ENCODE measurements around the gene LY6G5B.

LY6G5B gene

DNA sequence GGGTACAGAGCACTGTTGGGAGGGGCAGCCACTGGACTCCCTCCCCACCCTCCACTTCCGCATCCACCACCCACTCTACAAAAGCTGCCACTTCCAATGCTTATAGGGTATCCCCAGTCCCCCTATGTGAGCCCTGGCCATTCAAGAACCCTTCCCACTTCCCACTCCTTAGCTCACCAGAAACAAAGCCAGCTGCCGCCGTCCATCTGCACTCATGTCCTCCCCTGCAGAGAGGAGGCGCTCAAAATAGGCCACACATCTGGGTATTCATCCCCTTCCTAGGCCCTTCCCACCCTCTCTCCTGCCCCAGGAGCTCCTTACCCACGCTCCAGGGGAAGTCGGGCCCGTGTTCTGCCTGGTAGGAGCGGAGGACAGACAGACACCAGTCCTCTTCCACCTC lies 17.5 kb downstream of the LY6G5B start:
- H3K9ac ChIP-seq (ENCODE audit: low read depth, low read length, poor library complexity), result no peak overlapping the region
- no CpG with 5 or more reads among the region's 8 CpGs for WGBS, 2 donors (ENCODE audit: extremely low coverage in 2 of 2, insufficient read length in 2 of 2, insufficient replicate concordance in 1 of 2)
- no peak overlapping the region for H2BK120ac ChIP-seq (ENCODE audit: low read depth, low read length)
- no peak overlapping the region for H3K4me2 ChIP-seq (ENCODE audit: insufficient read depth, low read length, poor library complexity, severe bottlenecking)
- no peak overlapping the region for H3K14ac ChIP-seq (ENCODE audit: low read length)
- no peak overlapping the region for H3K27ac ChIP-seq (replicated peaks; ENCODE audit: low read length)
- H2BK12ac ChIP-seq (ENCODE audit: low read length), result no peak overlapping the region
- no peak overlapping the region for H2BK5ac ChIP-seq (ENCODE audit: low read length)
- H4K91ac ChIP-seq (ENCODE audit: low read depth, low read length, poor library complexity), result no peak overlapping the region
- H2BK15ac ChIP-seq (ENCODE audit: low read length), result no peak overlapping the region
- no peak overlapping the region for H3K4me3 ChIP-seq (ENCODE audit: low read length in 2 of 2)
- H2AFZ ChIP-seq (ENCODE audit: low read length), result no peak overlapping the region
- H3K36me3 ChIP-seq (replicated peaks in 1 of 2; ENCODE audit: control insufficient read depth in 2 of 2, insufficient read depth in 2 of 2, low read length in 2 of 2), result peaks cover 38 to 89% of the 10 kb centered on the region in 2 donors
- no peak overlapping the region for H2AK5ac ChIP-seq (ENCODE audit: low read depth, low read length)
- no peak overlapping the region for H4K8ac ChIP-seq (ENCODE audit: low read depth, low read length)
- H3K23ac ChIP-seq (ENCODE audit: low read depth, low read length, poor library complexity), result no peak overlapping the region
- H3K79me1 ChIP-seq (ENCODE audit: low read depth, low read length), result no peaks in the 10 kb centered on the region
- H3K4me1 ChIP-seq (ENCODE audit: control insufficient read depth in 2 of 2, insufficient read depth in 1 of 2, low read depth in 1 of 2, low read length in 2 of 2), result peaks cover 3 to 6% of the 10 kb centered on the region in 2 donors
- H3K4ac ChIP-seq (ENCODE audit: low read length), result no peak overlapping the region
- no peaks in the 10 kb centered on the region for H3K9me3 ChIP-seq (replicated peaks in 1 of 2; ENCODE audit: control insufficient read depth in 2 of 2, insufficient read depth in 1 of 2, low read depth in 1 of 2, low read length in 2 of 2)
- no peak overlapping the region for H3K18ac ChIP-seq (ENCODE audit: low read length)
- no peak for DNase-seq (ENCODE audit: low spot score)
- H3K27me3 ChIP-seq (ENCODE audit: control insufficient read depth in 3 of 3, insufficient read depth in 3 of 3, low read depth in 1 of 3, low read length in 3 of 3), result no peaks in the 10 kb centered on the region

DNA sequence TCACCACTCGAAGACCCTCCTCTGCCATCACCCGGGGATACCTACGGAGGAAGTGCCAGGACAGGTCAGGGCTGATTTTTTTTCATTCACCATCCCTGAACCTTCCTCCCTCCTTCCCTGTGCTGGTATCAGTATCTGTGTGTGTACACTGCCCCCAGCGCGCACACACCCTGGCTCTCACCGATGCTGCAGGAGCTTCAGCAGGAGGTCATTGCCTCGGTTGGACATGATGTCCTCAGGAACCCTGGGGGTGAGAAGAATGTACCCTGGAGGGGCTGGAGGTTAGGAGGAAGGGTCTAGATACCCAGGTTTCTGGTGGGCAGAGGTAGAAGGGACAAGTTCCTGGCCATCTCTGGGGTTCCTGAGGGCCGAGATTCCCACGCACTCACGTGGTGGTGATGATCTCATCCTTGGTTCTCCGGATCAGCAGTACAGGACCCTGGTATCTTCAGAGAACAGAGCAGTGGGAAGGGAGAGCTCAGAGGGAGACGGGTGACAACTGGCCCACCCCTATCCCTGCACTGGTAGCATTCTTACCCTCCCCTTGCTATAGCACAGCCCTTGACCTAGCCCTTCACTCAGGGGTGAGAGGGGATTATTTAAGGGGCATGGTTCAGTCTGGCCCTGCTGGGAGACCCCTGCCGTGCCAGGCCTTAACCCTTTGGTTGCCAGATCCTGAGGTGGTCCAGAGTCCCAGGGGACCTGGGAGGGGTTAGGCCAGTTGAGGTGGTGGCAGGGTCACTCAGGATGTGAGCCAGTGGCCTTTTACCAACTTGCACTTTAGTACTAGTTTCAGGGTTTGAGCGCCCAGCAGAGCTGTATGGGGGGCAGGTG lies 18.3 kb downstream of the LY6G5B start:
- Histone ChIP-seq H2AFZ (ENCODE audit: low read length) (no peak overlapping the region), H3K4me3 (ENCODE audit: low read length in 2 of 2) (no peak overlapping the region), H3K79me1 (ENCODE audit: low read depth, low read length) (no peaks in the 10 kb centered on the region), H2BK120ac (ENCODE audit: low read depth, low read length) (no peak overlapping the region), H2AK5ac (ENCODE audit: low read depth, low read length) (no peak overlapping the region), H3K4ac (ENCODE audit: low read length) (no peak overlapping the region), H2BK5ac (ENCODE audit: low read length) (no peak overlapping the region), H3K14ac (ENCODE audit: low read length) (no peak overlapping the region), H2BK12ac (ENCODE audit: low read length) (no peak overlapping the region), H4K8ac (ENCODE audit: low read depth, low read length) (no peak overlapping the region), H3K36me3 (replicated peaks in 1 of 2; ENCODE audit: control insufficient read depth in 2 of 2, insufficient read depth in 2 of 2, low read length in 2 of 2) (peaks cover 43 to 93% of the 10 kb centered on the region in 2 donors), H3K9me3 (replicated peaks in 1 of 2; ENCODE audit: control insufficient read depth in 2 of 2, insufficient read depth in 1 of 2, low read depth in 1 of 2, low read length in 2 of 2) (no peaks in the 10 kb centered on the region), H3K4me1 (ENCODE audit: control insufficient read depth in 2 of 2, insufficient read depth in 1 of 2, low read depth in 1 of 2, low read length in 2 of 2) (peaks cover 1 to 6% of the 10 kb centered on the region in 2 donors), H2BK15ac (ENCODE audit: low read length) (no peak overlapping the region), H3K9ac (ENCODE audit: low read depth, low read length, poor library complexity) (peak overlapping the region; percentile 15), H3K27ac (replicated peaks; ENCODE audit: low read length) (no peak overlapping the region), H4K91ac (ENCODE audit: low read depth, low read length, poor library complexity) (no peak overlapping the region), H3K4me2 (ENCODE audit: insufficient read depth, low read length, poor library complexity, severe bottlenecking) (no peak overlapping the region), H3K18ac (ENCODE audit: low read length) (no peak overlapping the region), H3K23ac (ENCODE audit: low read depth, low read length, poor library complexity) (no peak overlapping the region), H3K27me3 (ENCODE audit: control insufficient read depth in 3 of 3, insufficient read depth in 3 of 3, low read depth in 1 of 3, low read length in 3 of 3) (no peaks in the 10 kb centered on the region)
- no peak for DNase-seq (ENCODE audit: low spot score)
- no CpG with 5 or more reads among the region's 14 CpGs for WGBS, 2 donors (ENCODE audit: extremely low coverage in 2 of 2, insufficient read length in 2 of 2, insufficient replicate concordance in 1 of 2)

DNA sequence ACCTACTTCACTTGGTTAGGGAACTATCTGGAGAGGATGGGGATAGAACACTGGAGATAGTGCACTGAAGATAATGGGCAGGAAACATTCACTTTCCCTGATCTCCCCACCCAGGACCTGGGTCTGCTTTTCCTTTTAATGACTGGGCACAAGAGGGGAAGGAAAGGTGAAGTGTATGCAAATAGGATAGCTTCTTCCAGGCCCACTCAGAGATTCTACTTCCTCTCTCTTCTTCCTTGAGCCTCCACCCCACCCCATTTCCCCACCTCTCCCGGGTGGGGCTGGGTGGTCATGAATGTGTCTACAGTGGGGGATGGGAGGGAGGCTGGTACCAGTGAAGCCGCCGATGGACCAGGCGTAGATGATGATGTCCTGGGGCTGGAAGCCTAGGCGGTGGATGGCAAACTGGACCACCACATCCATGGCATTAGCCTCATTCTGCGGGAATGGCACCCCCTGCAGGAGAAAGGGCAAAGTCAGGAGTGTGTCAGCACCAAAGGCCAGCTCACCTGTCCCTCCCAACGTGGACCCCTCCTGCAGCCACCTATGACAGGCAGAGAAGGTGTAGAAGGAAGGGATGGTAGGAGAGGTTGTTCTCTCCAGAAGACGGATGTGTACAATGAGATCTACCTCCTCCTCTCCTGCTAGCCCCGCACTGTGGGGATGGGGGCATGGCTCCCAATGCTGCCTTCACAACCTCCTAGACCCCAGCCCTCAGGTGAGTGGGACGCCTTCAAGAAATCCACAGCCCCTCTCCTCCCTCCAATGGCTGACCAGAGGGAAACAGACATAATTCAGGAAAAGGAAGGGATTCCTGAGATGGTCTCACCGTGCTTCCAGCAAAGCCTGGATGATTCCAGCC lies 19.7 kb downstream of the LY6G5B start:
- no peak overlapping the region for H2BK12ac ChIP-seq (ENCODE audit: low read length)
- DNase-seq (ENCODE audit: low spot score), result no peak
- H3K27ac ChIP-seq (replicated peaks; ENCODE audit: low read length), result no peak overlapping the region
- no peak overlapping the region for H3K18ac ChIP-seq (ENCODE audit: low read length)
- H3K23ac ChIP-seq (ENCODE audit: low read depth, low read length, poor library complexity), result no peak overlapping the region
- no peak overlapping the region for H3K4ac ChIP-seq (ENCODE audit: low read length)
- no peak overlapping the region for H2BK120ac ChIP-seq (ENCODE audit: low read depth, low read length)
- no peak overlapping the region for H2AFZ ChIP-seq (ENCODE audit: low read length)
- no peak overlapping the region for H2BK5ac ChIP-seq (ENCODE audit: low read length)
- H3K9ac ChIP-seq (ENCODE audit: low read depth, low read length, poor library complexity), result no peak overlapping the region
- H4K91ac ChIP-seq (ENCODE audit: low read depth, low read length, poor library complexity), result no peak overlapping the region
- no peak overlapping the region for H3K4me2 ChIP-seq (ENCODE audit: insufficient read depth, low read length, poor library complexity, severe bottlenecking)
- H3K79me1 ChIP-seq (ENCODE audit: low read depth, low read length), result no peaks in the 10 kb centered on the region
- WGBS, 2 donors (ENCODE audit: extremely low coverage in 2 of 2, insufficient read length in 2 of 2, insufficient replicate concordance in 1 of 2), result no CpG with 5 or more reads among the region's 11 CpGs
- no peaks in the 10 kb centered on the region for H3K27me3 ChIP-seq (ENCODE audit: control insufficient read depth in 3 of 3, insufficient read depth in 3 of 3, low read depth in 1 of 3, low read length in 3 of 3)
- H3K9me3 ChIP-seq (replicated peaks in 1 of 2; ENCODE audit: control insufficient read depth in 2 of 2, insufficient read depth in 1 of 2, low read depth in 1 of 2, low read length in 2 of 2), result no peaks in the 10 kb centered on the region
- no peak overlapping the region for H3K14ac ChIP-seq (ENCODE audit: low read length)
- no peak overlapping the region for H4K8ac ChIP-seq (ENCODE audit: low read depth, low read length)
- no peak overlapping the region for H2AK5ac ChIP-seq (ENCODE audit: low read depth, low read length)
- peaks cover 0 to 2% of the 10 kb centered on the region in 2 donors for H3K4me1 ChIP-seq (ENCODE audit: control insufficient read depth in 2 of 2, insufficient read depth in 1 of 2, low read depth in 1 of 2, low read length in 2 of 2)
- H3K4me3 ChIP-seq (ENCODE audit: low read length in 2 of 2), result no peak overlapping the region
- peaks cover 46 to 92% of the 10 kb centered on the region in 2 donors for H3K36me3 ChIP-seq (replicated peaks in 1 of 2; ENCODE audit: control insufficient read depth in 2 of 2, insufficient read depth in 2 of 2, low read length in 2 of 2)
- H2BK15ac ChIP-seq (ENCODE audit: low read length), result no peak overlapping the region

Measured in neuronal stem cell (in vitro differentiated cells).